GM13977 (cell line): ENCODE data around the gene C17orf114.

Experiments used
- DNase-seq: peaks from one replicate; pipeline ENCODE4 v3.0.0; 2012; ENCODE audit warnings: low spot score
- CTCF ChIP-seq: IDR thresholded peaks from 2 replicates; pipeline ENCODE4 v1.5.1; 2012; ENCODE audit warnings: mild to moderate bottlenecking, control low read depth; ENCODE audit not compliant: insufficient read depth; ENCODE audit errors: extremely low read depth, missing control alignments
- in situ Hi-C: fragments of 300-500 bp; cut with MboI; formaldehyde crosslinking; loops from one replicate; pipeline ENCODE4 v1.12.0; 2022; ENCODE audit warnings: low sequenced_read_pairs, low pct_unique_long_range_greater_than_20kb, mixed read lengths, inconsistent platforms; ENCODE audit not compliant: unreplicated experiment

The C17orf114 gene

GRCh38 chr17:4789701-4789950, 12.5 kb downstream of the C17orf114 start:
- no peak for TF ChIP-seq CTCF
- in situ Hi-C loops = no loop called here
- no peak for DNase-seq

GRCh38 chr17:4788807-4789700, 13.1 kb downstream of the C17orf114 start, which contains the start of gene GLTPD2:
GLTPD2 (plus strand) TSS chr17:4788964; CDS start chr17:4789012, 48 bp downstream.
- in situ Hi-C loops = no loop called here
- TF ChIP-seq CTCF = no peak
- no peak for DNase-seq

- in situ Hi-C loops = no loop called here
- TF ChIP-seq CTCF = no peak
- no peak for DNase-seq
Observed at GRCh38 chr17:4788159-4788806, 13.8 kb downstream of the C17orf114 start.

GRCh38 chr17:4786516-4786915, 15.6 kb downstream of the C17orf114 start:
- DNase-seq = no peak
- TF ChIP-seq CTCF = no peak
- in situ Hi-C loops = no loop called here

GRCh38 chr17:4786106-4786511, 16.0 kb downstream of the C17orf114 start, which contains the start of gene VMO1:
VMO1 (minus strand) TSS chr17:4786364; CDS start chr17:4786352, 12 bp downstream.
- TF ChIP-seq CTCF = no peak
- DNase-seq = no peak
- in situ Hi-C loops = no loop called here

- no peak for TF ChIP-seq CTCF
- in situ Hi-C loops = no loop called here
- DNase-seq = no peak
Observed at GRCh38 chr17:4785311-4786105, 16.6 kb downstream of the C17orf114 start.
